Occipital lobe (tissue), 2 donors: ENCODE data around the gene GNAT1. TPM values are rescaled to one million over a fixed set of nuclear protein-coding genes. Genes with fewer than 3 reads are reported as not detected.

ENCODE experiments used
- DNase-seq: peaks from one replicate; lab custom pipeline; 2025; lab: John Stamatoyannopoulos, UW
- total RNA-seq: library from RNA; depleted of rRNA; stranded (reverse); fragments of >200 nt; gene quantifications from one replicate; pipeline ENCODE4 v1.2.3, GENCODE V29; 2014

GNAT1 gene
- total RNA-seq, 1 donor from 2014 or later = not detected

GRCh38 chr3:50162034-50162883 is 29.2 kb upstream of the GNAT1 start:
- no peak for DNase-seq

GRCh38 chr3:50163572-50164455 is 27.6 kb upstream of the GNAT1 start:
- peak; percentile 56 for DNase-seq

- no peak for DNase-seq
Observed at GRCh38 chr3:50164481-50164880, 26.9 kb upstream of the GNAT1 start.

GRCh38 chr3:50164984-50165909 is 26.2 kb upstream of the GNAT1 start:
- DNase-seq = no peak

- DNase-seq = no peak
Observed at GRCh38 chr3:50165910-50166538, 25.4 kb upstream of the GNAT1 start.

GRCh38 chr3:50166620-50167019 is 24.8 kb upstream of the GNAT1 start:
- no peak for DNase-seq

GRCh38 chr3:50167069-50167840 is 24.2 kb upstream of the GNAT1 start:
- no peak for DNase-seq

- no peak for DNase-seq
Observed at GRCh38 chr3:50167841-50168209, 23.6 kb upstream of the GNAT1 start.

GRCh38 chr3:50168388-50168787 is 23.0 kb upstream of the GNAT1 start:
- DNase-seq = no peak

GRCh38 chr3:50168791-50169190 is 22.6 kb upstream of the GNAT1 start:
- DNase-seq = no peak

GRCh38 chr3:50169232-50169832 is 22.1 kb upstream of the GNAT1 start:
- no peak for DNase-seq

GRCh38 chr3:50169858-50170257 is 21.6 kb upstream of the GNAT1 start:
- DNase-seq = no peak

GRCh38 chr3:50170689-50171088 is 20.7 kb upstream of the GNAT1 start:
- no peak for DNase-seq

GRCh38 chr3:50171540-50172301 is 19.7 kb upstream of the GNAT1 start:
- DNase-seq = no peak

GRCh38 chr3:50172626-50173220 is 18.7 kb upstream of the GNAT1 start:
- no peak for DNase-seq

GRCh38 chr3:50173685-50174516 is 17.5 kb upstream of the GNAT1 start:
- no peak for DNase-seq

- no peak for DNase-seq
Observed at GRCh38 chr3:50174517-50174895, 16.9 kb upstream of the GNAT1 start.
